Hematopoietic multipotent progenitor cell (in vitro differentiated cells): ENCODE results near the gene SARS1. TPM values are rescaled to one million over a fixed set of nuclear protein-coding genes. Genes with fewer than 3 reads are reported as not detected.
A peak's percentile ranks its signal among the peaks of the same experiment; 100 is the strongest.

ENCODE experiments used
- DNase-seq, 3 donors: peaks; one replicate each; pipeline ENCODE4 v3.0.0-alpha.2; 2011 to 2015; ENCODE audit warnings: low read depth in 2 of 3, low spot score in 2 of 3
- total RNA-seq: library from RNA; depleted of rRNA; stranded (reverse); fragments of >200 nt; gene quantifications from one replicate; pipeline ENCODE4 v1.2.3, GENCODE V29; 2012

Gene SARS1
- total RNA-seq, 1 donor, result 49.0 TPM

DNA sequence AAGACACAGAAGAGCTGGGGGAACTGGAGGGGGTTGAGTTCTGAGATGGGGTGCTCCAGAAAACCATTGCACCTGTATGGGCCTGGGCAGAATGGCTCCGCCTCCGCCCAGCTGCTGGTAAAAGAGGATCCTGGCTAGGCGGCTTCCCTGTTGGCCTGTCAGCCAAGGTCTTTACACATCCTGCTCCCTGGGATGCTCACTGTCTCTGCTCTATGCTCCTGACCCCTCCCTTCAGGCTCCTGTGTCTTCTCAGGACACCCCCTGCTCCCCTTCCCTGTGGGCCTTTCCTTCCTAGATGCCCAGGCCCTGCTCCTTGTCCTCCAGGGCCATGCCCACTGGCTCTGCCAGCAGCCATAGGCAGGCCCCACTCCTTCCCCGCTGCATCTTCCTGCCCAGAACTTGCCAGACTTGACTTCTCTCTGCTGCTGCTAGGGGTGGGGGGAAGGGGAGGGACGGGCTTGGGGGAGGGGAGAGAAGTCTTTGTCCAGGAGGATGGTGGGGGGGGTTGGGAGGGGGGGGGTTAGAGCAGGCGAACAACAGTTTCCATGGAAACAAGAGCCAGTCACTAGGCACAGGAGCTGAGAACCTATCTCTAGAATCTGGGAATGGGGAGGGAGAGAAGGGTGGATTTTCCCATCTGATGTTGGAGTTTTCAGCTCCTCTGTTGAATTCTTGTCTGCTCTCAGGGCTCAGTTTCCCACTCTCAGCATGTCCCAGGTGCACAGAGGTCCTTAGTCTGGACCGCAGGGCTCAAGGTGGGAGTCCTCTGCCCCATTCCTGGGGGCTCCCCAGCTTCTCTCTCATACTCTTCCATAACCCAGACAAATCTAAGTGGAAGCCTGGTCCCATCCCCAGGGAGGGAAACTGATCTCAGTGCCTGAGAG, 46.2 kb downstream of the SARS1 start:
- no peak for DNase-seq

DNA sequence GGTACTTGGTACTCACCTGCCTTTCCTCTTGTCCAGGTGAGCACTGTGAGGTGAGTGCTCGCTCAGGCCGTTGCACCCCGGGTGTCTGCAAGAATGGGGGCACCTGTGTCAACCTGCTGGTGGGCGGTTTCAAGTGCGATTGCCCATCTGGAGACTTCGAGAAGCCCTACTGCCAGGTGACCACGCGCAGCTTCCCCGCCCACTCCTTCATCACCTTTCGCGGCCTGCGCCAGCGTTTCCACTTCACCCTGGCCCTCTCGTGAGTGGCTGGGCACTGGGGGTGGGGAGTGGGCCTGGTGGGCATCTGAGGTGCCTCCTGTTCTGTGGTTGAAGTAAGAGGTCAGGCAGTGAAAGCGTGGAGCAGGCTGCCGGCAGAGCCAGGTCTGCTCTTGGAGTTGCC, 47.3 kb downstream of the SARS1 start:
- no peak for DNase-seq

GRCh38 chr1:109261578-109261977, 47.9 kb downstream of the SARS1 start:
- DNase-seq, result no peak

GRCh38 chr1:109262231-109263055, 48.7 kb downstream of the SARS1 start:
- DNase-seq, result no peak

GRCh38 chr1:109263234-109263596, 49.5 kb downstream of the SARS1 start:
- DNase-seq, result no peak

GRCh38 chr1:109263597-109264378, 50.1 kb downstream of the SARS1 start:
- peak; percentile 46 to 77 (median 68) for DNase-seq

GRCh38 chr1:109264379-109264755, 50.6 kb downstream of the SARS1 start:
- DNase-seq, result no peak

GRCh38 chr1:109265016-109265415, 51.3 kb downstream of the SARS1 start:
- DNase-seq, result no peak

- DNase-seq, result no peak
These were observed 52.1 kb downstream of the SARS1 start for GRCh38 chr1:109265741-109266330.

GRCh38 chr1:109266965-109267364, 53.2 kb downstream of the SARS1 start:
- DNase-seq, result no peak

- no peak for DNase-seq
These were observed 54.1 kb downstream of the SARS1 start for GRCh38 chr1:109267743-109268300.

GRCh38 chr1:109268431-109269211, 54.9 kb downstream of the SARS1 start:
- DNase-seq, result no peak

- DNase-seq, result no peak
These were observed 55.7 kb downstream of the SARS1 start for GRCh38 chr1:109269212-109269980.

DNA sequence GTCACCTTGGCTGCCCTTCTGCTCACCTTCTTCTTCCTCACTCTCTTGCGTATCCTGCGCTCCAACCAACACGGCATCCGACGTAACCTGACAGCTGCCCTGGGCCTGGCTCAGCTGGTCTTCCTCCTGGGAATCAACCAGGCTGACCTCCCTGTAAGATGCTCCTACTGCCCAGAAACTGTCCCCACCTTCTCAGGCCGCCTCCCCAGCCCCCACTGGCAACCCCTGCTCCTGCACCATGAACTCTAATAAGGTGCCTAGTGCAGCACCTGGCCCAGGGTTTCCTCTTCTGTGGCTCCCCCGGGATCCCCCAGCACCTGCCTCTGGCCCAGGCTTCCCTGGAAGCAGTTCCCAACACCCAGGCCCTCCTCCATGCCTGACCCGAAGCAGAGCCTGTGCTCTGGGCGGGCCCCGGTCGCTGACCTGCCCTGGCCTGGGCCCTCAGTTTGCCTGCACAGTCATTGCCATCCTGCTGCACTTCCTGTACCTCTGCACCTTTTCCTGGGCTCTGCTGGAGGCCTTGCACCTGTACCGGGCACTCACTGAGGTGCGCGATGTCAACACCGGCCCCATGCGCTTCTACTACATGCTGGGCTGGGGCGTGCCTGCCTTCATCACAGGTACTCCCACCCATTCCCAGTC, 56.4 kb downstream of the SARS1 start:
- no peak for DNase-seq

GRCh38 chr1:109270623-109271317, 57.1 kb downstream of the SARS1 start:
- DNase-seq, result no peak

GRCh38 chr1:109271458-109271857, 57.7 kb downstream of the SARS1 start:
- no peak for DNase-seq

GRCh38 chr1:109272021-109272799, 58.5 kb downstream of the SARS1 start:
- no peak for DNase-seq
